ENCODE measurements around the gene CTNNA2.

The CTNNA2 gene

GRCh38 chr2:79940364-79940763, 427.5 kb downstream of the CTNNA2 start:
- DNase-seq, result no peak

- DNase-seq, result no peak
These were observed 428.3 kb downstream of the CTNNA2 start for GRCh38 chr2:79941179-79941578.

- no peak for DNase-seq
These were observed 431.4 kb downstream of the CTNNA2 start for GRCh38 chr2:79944205-79944604.

- DNase-seq, result no peak
These were observed 433.0 kb downstream of the CTNNA2 start for GRCh38 chr2:79945653-79946445.

- DNase-seq, result no peak
These were observed 434.9 kb downstream of the CTNNA2 start for GRCh38 chr2:79947751-79948150.

- no peak for DNase-seq
These were observed 437.7 kb downstream of the CTNNA2 start for GRCh38 chr2:79950526-79950925.

GRCh38 chr2:79952616-79953015, 439.8 kb downstream of the CTNNA2 start:
- DNase-seq, result no peak

GRCh38 chr2:79960035-79960434, 447.2 kb downstream of the CTNNA2 start:
- no peak for DNase-seq

- no peak for DNase-seq
These were observed 447.7 kb downstream of the CTNNA2 start for GRCh38 chr2:79960519-79960918.

- DNase-seq, result no peak
These were observed 452.1 kb downstream of the CTNNA2 start for GRCh38 chr2:79964966-79965365.

GRCh38 chr2:79966369-79966768, 453.5 kb downstream of the CTNNA2 start:
- no peak for DNase-seq

GRCh38 chr2:79966882-79967281, 454.0 kb downstream of the CTNNA2 start:
- DNase-seq, result no peak

- DNase-seq, result no peak
These were observed 459.0 kb downstream of the CTNNA2 start for GRCh38 chr2:79971807-79972206.

GRCh38 chr2:79972661-79973060, 459.8 kb downstream of the CTNNA2 start:
- no peak for DNase-seq

- no peak for DNase-seq
These were observed 463.1 kb downstream of the CTNNA2 start for GRCh38 chr2:79975791-79976565.

GRCh38 chr2:79977792-79978191, 464.9 kb downstream of the CTNNA2 start:
- no peak for DNase-seq

GRCh38 chr2:79980116-79980515, 467.3 kb downstream of the CTNNA2 start:
- DNase-seq, result no peak

GRCh38 chr2:79980816-79981215, 468.0 kb downstream of the CTNNA2 start:
- no peak for DNase-seq

- no peak for DNase-seq
These were observed 468.5 kb downstream of the CTNNA2 start for GRCh38 chr2:79981316-79981715.

- no peak for DNase-seq
These were observed 469.6 kb downstream of the CTNNA2 start for GRCh38 chr2:79982445-79982844.

- no peak for DNase-seq
These were observed 471.6 kb downstream of the CTNNA2 start for GRCh38 chr2:79984476-79984875.

- DNase-seq, result no peak
These were observed 472.3 kb downstream of the CTNNA2 start for GRCh38 chr2:79985145-79985544.

- DNase-seq, result no peak
These were observed 472.7 kb downstream of the CTNNA2 start for GRCh38 chr2:79985571-79985970.

- no peak for DNase-seq
These were observed 480.3 kb downstream of the CTNNA2 start for GRCh38 chr2:79993144-79993543.
